Hepatocyte (in vitro differentiated cells): Measurements from ENCODE around the gene HIC2. TPM values are rescaled to one million over a fixed set of nuclear protein-coding genes. Genes with fewer than 3 reads are reported as not detected.

ENCODE experiments used
- DNase-seq: peaks from one replicate; pipeline ENCODE4 v3.0.0-alpha.2; 2016; ENCODE audit warnings: low spot score
- H2AFZ ChIP-seq: fragments of 200-600 bp; sonication (generic); 2 replicates; pipeline ENCODE4 v1.6.0; 2016; ENCODE audit warnings: antibody characterized with exemption, mild to moderate bottlenecking
- H3K27ac ChIP-seq: fragments of 200-600 bp; sonication (generic); 2 replicates; pipeline ENCODE4 v1.5.1; 2016; ENCODE audit warnings: mild to moderate bottlenecking
- H3K27me3 ChIP-seq: fragments of 200-600 bp; sonication (generic); 2 replicates; pipeline ENCODE4 v1.6.1; 2016
- H3K36me3 ChIP-seq: fragments of 200-600 bp; sonication (generic); replicated peaks from 2 replicates; pipeline ENCODE4 v1.5.1; 2016; ENCODE audit warnings: low read depth; ENCODE audit not compliant: insufficient read depth
- H3K4me1 ChIP-seq: fragments of 200-600 bp; sonication (generic); 2 replicates; pipeline ENCODE4 v1.5.1; 2016; ENCODE audit warnings: mild to moderate bottlenecking, moderate library complexity; ENCODE audit not compliant: insufficient read depth
- H3K4me2 ChIP-seq: fragments of 200-600 bp; sonication (generic); 2 replicates; pipeline ENCODE4 v1.6.0; 2016
- H3K4me3 ChIP-seq: fragments of 200-600 bp; sonication (generic); 2 replicates; pipeline ENCODE4 v1.5.1; 2016; ENCODE audit warnings: mild to moderate bottlenecking
- H3K79me2 ChIP-seq: fragments of 200-600 bp; sonication (generic); 2 replicates; pipeline ENCODE4 v1.6.0; 2017; ENCODE audit warnings: mild to moderate bottlenecking
- H3K9me2 ChIP-seq: fragments of 200-600 bp; sonication (generic); replicated peaks from 2 replicates; pipeline ENCODE4 v1.6.0; 2017; ENCODE audit warnings: mild to moderate bottlenecking; ENCODE audit not compliant: insufficient read depth
- H3K9me3 ChIP-seq: fragments of 200-600 bp; sonication (generic); 2 replicates; pipeline ENCODE4 v1.5.1; 2016; ENCODE audit warnings: low read depth, mild to moderate bottlenecking
- H4K20me1 ChIP-seq: fragments of 200-600 bp; sonication (generic); 2 replicates; pipeline ENCODE4 v1.6.0; 2016; ENCODE audit warnings: mild to moderate bottlenecking; ENCODE audit not compliant: insufficient read depth, poor library complexity, severe bottlenecking
- EZH2 ChIP-seq: fragments of 200-600 bp; sonication (generic); IDR thresholded peaks from 2 replicates; pipeline ENCODE4 v1.6.1; 2016; ENCODE audit warnings: antibody characterized with exemption, mild to moderate bottlenecking, borderline replicate concordance
- EZH2phosphoT487 ChIP-seq: fragments of 200-600 bp; sonication (generic); IDR thresholded peaks from one replicate; pipeline ENCODE4 v1.6.1; 2018; ENCODE audit warnings: antibody characterized with exemption, mild to moderate bottlenecking, low read depth, moderate library complexity; ENCODE audit not compliant: unreplicated experiment, severe bottlenecking
- WGBS: methylation state at CpG from one replicate; pipeline ENCODE4 v1.1.6; 2016; ENCODE audit warnings: low lambda C conversion rate; ENCODE audit errors: missing lambda C conversion rate; 5-methylcytosine and 5-hydroxymethylcytosine counted together
- polyA plus RNA-seq: library from polyadenylated mRNA; unstranded; fragments of >200 nt; fragmentation: Nextera tagmentation; extraction: Ambion mirVana; gene quantifications from 2 replicates; pipeline ENCODE4 v1.2.1, GENCODE V29; 2016
- total RNA-seq: library from RNA; depleted of rRNA; stranded (reverse); fragments of >200 nt; gene quantifications from 2 replicates; pipeline ENCODE4 v1.2.3, GENCODE V29; 2014
- TF ChIP-seq, protein P1 (sequence below): fragments of 200-600 bp; sonication (generic); IDR thresholded peaks from 2 replicates; pipeline ENCODE4 v1.5.1; 2016; ENCODE audit warnings: antibody characterized with exemption, mild to moderate bottlenecking; ENCODE audit not compliant: poor library complexity

HIC2 gene
- total and polyA plus RNA-seq, 2 experiments from 2014 or later: 11.4 to 21.2 TPM

- H3K4me3 ChIP-seq: no peak overlapping the region
- H3K36me3 ChIP-seq: no peaks in the 10 kb centered on the region
- no peaks in the 10 kb centered on the region for H3K9me2 ChIP-seq
- no peaks in the 10 kb centered on the region for H3K27me3 ChIP-seq
- no peak for DNase-seq
- TF ChIP-seq EZH2phosphoT487 (no peak), EZH2 (no peak)
- TF ChIP-seq, protein P1, sequence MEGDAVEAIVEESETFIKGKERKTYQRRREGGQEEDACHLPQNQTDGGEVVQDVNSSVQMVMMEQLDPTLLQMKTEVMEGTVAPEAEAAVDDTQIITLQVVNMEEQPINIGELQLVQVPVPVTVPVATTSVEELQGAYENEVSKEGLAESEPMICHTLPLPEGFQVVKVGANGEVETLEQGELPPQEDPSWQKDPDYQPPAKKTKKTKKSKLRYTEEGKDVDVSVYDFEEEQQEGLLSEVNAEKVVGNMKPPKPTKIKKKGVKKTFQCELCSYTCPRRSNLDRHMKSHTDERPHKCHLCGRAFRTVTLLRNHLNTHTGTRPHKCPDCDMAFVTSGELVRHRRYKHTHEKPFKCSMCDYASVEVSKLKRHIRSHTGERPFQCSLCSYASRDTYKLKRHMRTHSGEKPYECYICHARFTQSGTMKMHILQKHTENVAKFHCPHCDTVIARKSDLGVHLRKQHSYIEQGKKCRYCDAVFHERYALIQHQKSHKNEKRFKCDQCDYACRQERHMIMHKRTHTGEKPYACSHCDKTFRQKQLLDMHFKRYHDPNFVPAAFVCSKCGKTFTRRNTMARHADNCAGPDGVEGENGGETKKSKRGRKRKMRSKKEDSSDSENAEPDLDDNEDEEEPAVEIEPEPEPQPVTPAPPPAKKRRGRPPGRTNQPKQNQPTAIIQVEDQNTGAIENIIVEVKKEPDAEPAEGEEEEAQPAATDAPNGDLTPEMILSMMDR: no peak
- H3K27ac ChIP-seq: no peak overlapping the region
- no peak overlapping the region for H2AFZ ChIP-seq
- 93% methylated on average over 19 of the region's 23 CpGs for WGBS
- H3K4me2 ChIP-seq: no peak overlapping the region
- peaks cover 45% of the 10 kb centered on the region for H3K79me2 ChIP-seq
- H4K20me1 ChIP-seq: peaks cover 35% of the 10 kb centered on the region
- H3K4me1 ChIP-seq: no peaks in the 10 kb centered on the region
- H3K9me3 ChIP-seq: no peaks in the 10 kb centered on the region
These were observed 32.6 kb downstream of the HIC2 start for GRCh38 chr22:21449531-21450319.

- 83% methylated on average over 16 of the region's 19 CpGs for WGBS
- peaks cover 31% of the 10 kb centered on the region for H4K20me1 ChIP-seq
- no peak for DNase-seq
These were observed 33.2 kb downstream of the HIC2 start for GRCh38 chr22:21450320-21450831.

GRCh38 chr22:21450858-21451353 lies 33.7 kb downstream of the HIC2 start:
- Histone ChIP-seq H2AFZ (no peak overlapping the region), H3K79me2 (peaks cover 36% of the 10 kb centered on the region), H3K27me3 (no peaks in the 10 kb centered on the region), H3K9me3 (no peaks in the 10 kb centered on the region), H3K36me3 (no peaks in the 10 kb centered on the region), H4K20me1 (peaks cover 31% of the 10 kb centered on the region), H3K4me2 (no peak overlapping the region), H3K27ac (no peak overlapping the region), H3K4me1 (no peaks in the 10 kb centered on the region), H3K4me3 (no peak overlapping the region), H3K9me2 (no peaks in the 10 kb centered on the region)
- TF ChIP-seq, protein P1: no peak
- TF ChIP-seq EZH2phosphoT487: no peak
- no peak for TF ChIP-seq EZH2
- 81% methylated on average over 7 of the region's 9 CpGs for WGBS
- DNase-seq: no peak

More at GRCh38 chr22:21450320-21450831, 33.2 kb downstream of the HIC2 start:
- Histone ChIP-seq H3K36me3 (no peaks in the 10 kb centered on the region), H3K4me1 (no peaks in the 10 kb centered on the region), H3K9me2 (no peaks in the 10 kb centered on the region), H3K4me2 (no peak overlapping the region), H3K27me3 (no peaks in the 10 kb centered on the region), H2AFZ (no peak overlapping the region), H3K9me3 (no peaks in the 10 kb centered on the region), H3K79me2 (peaks cover 41% of the 10 kb centered on the region), H3K27ac (no peak overlapping the region), H3K4me3 (no peak overlapping the region)
- no peak for TF ChIP-seq EZH2
